Panc1 (cell line): ENCODE data around the gene SPATA3. TPM values are rescaled to one million over a fixed set of nuclear protein-coding genes. Genes with fewer than 3 reads are reported as not detected.

Experiments
- ATAC-seq: fragments of 200-7000 bp; cut with Tn5 transposase; 2 replicates; pipeline ENCODE4 v1.9.1; 2020; ENCODE audit warnings: mild to moderate bottlenecking, moderate library complexity
- BruUV-seq: library from RNA; stranded (reverse); fragments of 400-500 nt; replicated peaks from 2 replicates; lab custom pipeline; 2021; lab: Mats Ljungman, UMichigan
- CTCF ChIA-PET: fragments of 300-600 bp; sonication (Branson Sonifier 250); formaldehyde crosslinking; loops from one replicate; lab custom pipeline; 2022; ENCODE audit warnings: antibody characterized with exemption; lab: Charles Lee
- POLR2A ChIA-PET: fragments of 300-600 bp; sonication (Branson Sonifier 250); formaldehyde crosslinking; loops from one replicate; lab custom pipeline; 2022; ENCODE audit warnings: antibody characterized with exemption; lab: Charles Lee
- DNase-seq: peaks from one replicate; pipeline ENCODE4 v3.0.0-alpha.2; 2010; ENCODE audit warnings: low read depth, low spot score
- H3K27ac ChIP-seq: 2 replicates; pipeline ENCODE4 v1.5.1; 2011; ENCODE audit warnings: mild to moderate bottlenecking, low read length, inconsistent platforms
- H3K27me3 ChIP-seq: fragments of 200-500 bp; sonication (Bioruptor generic); 2 replicates; pipeline ENCODE4 v1.6.0; 2014; ENCODE audit warnings: low read length, inconsistent platforms; ENCODE audit not compliant: control insufficient read depth, insufficient read depth
- H3K36me3 ChIP-seq: fragments of 200-500 bp; sonication (Bioruptor generic); 2 replicates; pipeline ENCODE4 v1.5.1; 2014; ENCODE audit warnings: inconsistent platforms, mild to moderate bottlenecking, low read length, moderate library complexity; ENCODE audit not compliant: control insufficient read depth, insufficient read depth
- H3K4me1 ChIP-seq: 2 replicates; pipeline ENCODE4 v1.5.1; 2011; ENCODE audit warnings: inconsistent platforms, mild to moderate bottlenecking, low read length, moderate library complexity; ENCODE audit not compliant: control insufficient read depth, insufficient read depth
- H3K4me3 ChIP-seq, 2 experiments: 2 replicates each; pipeline ENCODE4 v1.5.1; 2011 to 2012; ENCODE audit warnings: low read depth in 2 of 2, low read length in 2 of 2, mild to moderate bottlenecking in 2 of 2, inconsistent platforms in 1 of 2, moderate library complexity in 1 of 2
- H3K9me3 ChIP-seq: fragments of 200-500 bp; sonication (Bioruptor generic); 2 replicates; pipeline ENCODE4 v1.5.1; 2014; ENCODE audit warnings: low read depth, mild to moderate bottlenecking, inconsistent platforms, low read length, moderate library complexity; ENCODE audit not compliant: control insufficient read depth, insufficient read depth
- CTCF ChIP-seq: fragments of 450-650 bp; IDR thresholded peaks from 2 replicates; pipeline ENCODE4 v1.5.1; 2017; ENCODE audit warnings: mild to moderate bottlenecking
- POLR2AphosphoS5 ChIP-seq: IDR thresholded peaks from 2 replicates; pipeline ENCODE4 v1.6.1; 2012; ENCODE audit warnings: mild to moderate bottlenecking, low read depth, low read length, moderate library complexity
- REST ChIP-seq, 2 experiments: IDR thresholded peaks; 2 replicates each; pipeline ENCODE4 v1.6.1; 2011 to 2012; ENCODE audit warnings: low read depth in 2 of 2, control low read depth in 1 of 2, low read length in 1 of 2, mild to moderate bottlenecking in 1 of 2, moderate library complexity in 1 of 2; ENCODE audit not compliant: insufficient read depth in 1 of 2
- SIN3A ChIP-seq: IDR thresholded peaks from 2 replicates; pipeline ENCODE4 v1.6.1; 2012; ENCODE audit warnings: low read depth, mild to moderate bottlenecking, low read length, moderate library complexity, borderline replicate concordance; ENCODE audit not compliant: insufficient read depth
- TCF7L2 ChIP-seq: IDR thresholded peaks from 2 replicates; pipeline ENCODE4 v1.6.1; 2011; ENCODE audit warnings: mild to moderate bottlenecking, low read depth, low read length, inconsistent platforms
- in situ Hi-C: cut with HindIII; loops from 2 replicates; pipeline ENCODE4 v1.10.0; 2016; ENCODE audit warnings: low sequenced_read_pairs, low pct_unique_long_range_greater_than_20kb
- intact Hi-C: fragments of 100-400 bp; cut with micrococcal nuclease; formaldehyde crosslinking; loops from one replicate; pipeline ENCODE4 v1.10.0; 2022; ENCODE audit not compliant: unreplicated experiment
- total RNA-seq: library from RNA; stranded (reverse); gene quantifications from one replicate; pipeline ENCODE4 v1.2.1, GENCODE V29; 2021; ENCODE audit not compliant: unreplicated experiment

The SPATA3 gene
- total RNA-seq, 1 experiment from 2014 or later = not detected

GRCh38 chr2:231001921-231002320, 6.0 kb downstream of the SPATA3 start:
- H3K27ac ChIP-seq = no peak overlapping the region
- no peaks in the 10 kb centered on the region for H3K4me1 ChIP-seq
- intact Hi-C loops = no loop called here
- POLR2A ChIA-PET = no interaction called here
- TF ChIP-seq REST (IDR thresholded peaks at IDR 0.05; ENCODE audit: insufficient read depth in 1 of 2, low read depth in 2 of 2, low read length in 1 of 2) = no peak
- TF ChIP-seq TCF7L2 = no peak
- TF ChIP-seq CTCF = no peak
- no peak for TF ChIP-seq SIN3A
- TF ChIP-seq POLR2AphosphoS5 = no peak
- no TSS peak for BruUV-seq
- no peaks in the 10 kb centered on the region for H3K9me3 ChIP-seq
- no peak for ATAC-seq
- in situ Hi-C loops = no loop called here
- no peak for DNase-seq
- CTCF ChIA-PET = no interaction called here
- no peak overlapping the region for H3K4me3 ChIP-seq
- peaks cover 9% of the 10 kb centered on the region for H3K27me3 ChIP-seq
- no peaks in the 10 kb centered on the region for H3K36me3 ChIP-seq

DNA sequence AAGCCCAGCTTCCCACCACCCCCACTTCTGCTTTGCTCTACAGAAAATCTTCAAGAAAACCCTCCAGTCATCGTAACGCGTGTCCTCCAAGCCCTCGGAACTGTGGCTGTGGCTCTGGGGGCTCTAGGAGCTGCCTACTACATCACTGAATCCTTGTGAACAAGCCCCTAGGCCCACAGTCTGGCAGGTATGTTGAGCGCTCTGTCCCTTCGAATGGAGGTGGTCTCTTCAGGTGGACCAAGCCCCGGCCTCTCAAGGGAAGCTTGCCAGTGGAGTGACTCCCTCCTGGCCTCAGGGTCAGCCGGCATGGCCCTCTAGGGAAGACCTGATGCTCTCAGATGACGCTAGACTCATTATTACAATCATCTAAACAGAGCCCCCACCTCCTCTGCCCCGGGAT, 6.7 kb downstream of the SPATA3 start:
- DNase-seq (no peak), ATAC-seq (no peak)
- no peaks in the 10 kb centered on the region for H3K9me3 ChIP-seq
- H3K27ac ChIP-seq = no peak overlapping the region
- H3K27me3 ChIP-seq = peaks cover 9% of the 10 kb centered on the region
- H3K4me3 ChIP-seq = no peak overlapping the region
- H3K4me1 ChIP-seq = no peaks in the 10 kb centered on the region
- intact Hi-C loops (no loop called here), in situ Hi-C loops (no loop called here)
- POLR2A ChIA-PET = no interaction called here
- H3K36me3 ChIP-seq = no peaks in the 10 kb centered on the region
- BruUV-seq = no TSS peak
- TF ChIP-seq POLR2AphosphoS5 (no peak), SIN3A (no peak), CTCF (no peak), TCF7L2 (no peak), REST (IDR thresholded peaks at IDR 0.05; ENCODE audit: insufficient read depth in 1 of 2, low read depth in 2 of 2, low read length in 1 of 2) (no peak)
- CTCF ChIA-PET = no interaction called here
